ENCODE data around the gene NTM. TPM values are rescaled to one million over a fixed set of nuclear protein-coding genes. Genes with fewer than 3 reads are reported as not detected.

The NTM gene
- total and polyA plus RNA-seq, 2 donors (not counting 1 experiment from before 2014, with no cell fraction given): 12.3 to 28.6 TPM

- Histone ChIP-seq H3K4me1 (ENCODE audit: control insufficient read depth, extremely low read depth, insufficient read depth, low read length) (peaks cover 2% of the 10 kb centered on the region), H3K79me2 (ENCODE audit: control insufficient read depth, insufficient read depth, low read length) (no peaks in the 10 kb centered on the region), H3K27ac (ENCODE audit: insufficient read depth, low read length) (no peak overlapping the region), H3K36me3 (ENCODE audit: control insufficient read depth, insufficient read depth, low read length) (no peaks in the 10 kb centered on the region), H3K4me3 (replicated peaks in 1 of 4; ENCODE audit: control extremely low read depth in 1 of 4, insufficient read depth in 1 of 4, low read depth in 3 of 4, low read length in 4 of 4) (no peak overlapping the region), H3K27me3 (ENCODE audit: control insufficient read depth, insufficient read depth, low read length) (no peaks in the 10 kb centered on the region), H3K9me3 (ENCODE audit: control insufficient read depth, insufficient read depth, low read depth, low read length) (no peaks in the 10 kb centered on the region), H4K20me1 (ENCODE audit: control insufficient read depth, extremely low read depth, insufficient read depth, low read length) (no peaks in the 10 kb centered on the region), H3K9ac (ENCODE audit: insufficient read depth, low read length) (no peak overlapping the region), H3K4me2 (ENCODE audit: extremely low read depth, insufficient read depth, low read length) (no peak overlapping the region), H2AFZ (ENCODE audit: low read length) (no peak overlapping the region)
- no peak for DNase-seq (ENCODE audit: low read depth in 2 of 2)
- TF ChIP-seq EZH2 (IDR thresholded peaks at IDR 0.05; ENCODE audit: low read length, missing control alignments): no peak
Observed at GRCh38 chr11:131903074-131903473, 532.7 kb downstream of the NTM start.

GRCh38 chr11:131904756-131905155, 534.3 kb downstream of the NTM start:
- no peak overlapping the region for H3K4me3 ChIP-seq (replicated peaks in 1 of 4; ENCODE audit: control extremely low read depth in 1 of 4, insufficient read depth in 1 of 4, low read depth in 3 of 4, low read length in 4 of 4)
- peaks cover 9% of the 10 kb centered on the region for H3K79me2 ChIP-seq (ENCODE audit: control insufficient read depth, insufficient read depth, low read length)
- H3K4me2 ChIP-seq (ENCODE audit: extremely low read depth, insufficient read depth, low read length): no peak overlapping the region
- no peak overlapping the region for H3K27ac ChIP-seq (ENCODE audit: insufficient read depth, low read length)
- peaks cover 6% of the 10 kb centered on the region for H3K4me1 ChIP-seq (ENCODE audit: control insufficient read depth, extremely low read depth, insufficient read depth, low read length)
- no peaks in the 10 kb centered on the region for H3K27me3 ChIP-seq (ENCODE audit: control insufficient read depth, insufficient read depth, low read length)
- H3K9me3 ChIP-seq (ENCODE audit: control insufficient read depth, insufficient read depth, low read depth, low read length): no peaks in the 10 kb centered on the region
- H4K20me1 ChIP-seq (ENCODE audit: control insufficient read depth, extremely low read depth, insufficient read depth, low read length): no peaks in the 10 kb centered on the region
- H3K36me3 ChIP-seq (ENCODE audit: control insufficient read depth, insufficient read depth, low read length): no peaks in the 10 kb centered on the region
- no peak for DNase-seq (ENCODE audit: low read depth in 2 of 2)
- no peak overlapping the region for H2AFZ ChIP-seq (ENCODE audit: low read length)
- H3K9ac ChIP-seq (ENCODE audit: insufficient read depth, low read length): no peak overlapping the region
- TF ChIP-seq CTCF (conservative IDR thresholded peaks at IDR 0.05 in 1 of 2, IDR thresholded peaks at IDR 0.05 in 1 of 2; ENCODE audit: low read depth in 1 of 2, low read length in 2 of 2) (no peak), EZH2 (IDR thresholded peaks at IDR 0.05; ENCODE audit: low read length, missing control alignments) (no peak)

GRCh38 chr11:131906963-131907362, 536.5 kb downstream of the NTM start:
- TF ChIP-seq EZH2 (IDR thresholded peaks at IDR 0.05; ENCODE audit: low read length, missing control alignments) (no peak), CTCF (conservative IDR thresholded peaks at IDR 0.05 in 1 of 2, IDR thresholded peaks at IDR 0.05 in 1 of 2; ENCODE audit: low read depth in 1 of 2, low read length in 2 of 2) (peak; percentile 13 to 27)
- H3K4me3 ChIP-seq (replicated peaks in 1 of 4; ENCODE audit: control extremely low read depth in 1 of 4, insufficient read depth in 1 of 4, low read depth in 3 of 4, low read length in 4 of 4): no peak overlapping the region
- H3K4me2 ChIP-seq (ENCODE audit: extremely low read depth, insufficient read depth, low read length): no peak overlapping the region
- DNase-seq (ENCODE audit: low read depth in 2 of 2): no peak
- no peak overlapping the region for H2AFZ ChIP-seq (ENCODE audit: low read length)
- peaks cover 21% of the 10 kb centered on the region for H3K79me2 ChIP-seq (ENCODE audit: control insufficient read depth, insufficient read depth, low read length)
- no peak overlapping the region for H3K9ac ChIP-seq (ENCODE audit: insufficient read depth, low read length)
- H3K36me3 ChIP-seq (ENCODE audit: control insufficient read depth, insufficient read depth, low read length): no peaks in the 10 kb centered on the region
- H3K27me3 ChIP-seq (ENCODE audit: control insufficient read depth, insufficient read depth, low read length): no peaks in the 10 kb centered on the region
- peaks cover 7% of the 10 kb centered on the region for H3K4me1 ChIP-seq (ENCODE audit: control insufficient read depth, extremely low read depth, insufficient read depth, low read length)
- no peaks in the 10 kb centered on the region for H3K9me3 ChIP-seq (ENCODE audit: control insufficient read depth, insufficient read depth, low read depth, low read length)
- no peak overlapping the region for H3K27ac ChIP-seq (ENCODE audit: insufficient read depth, low read length)
- H4K20me1 ChIP-seq (ENCODE audit: control insufficient read depth, extremely low read depth, insufficient read depth, low read length): no peaks in the 10 kb centered on the region
